Hematopoietic multipotent progenitor cell (in vitro differentiated cells): ENCODE data around the gene ARNT2. TPM values are rescaled to one million over a fixed set of nuclear protein-coding genes. Genes with fewer than 3 reads are reported as not detected.

ENCODE experiments used
- DNase-seq, 3 donors: peaks; one replicate each; pipeline ENCODE4 v3.0.0-alpha.2; 2011 to 2015; ENCODE audit warnings: low read depth in 2 of 3, low spot score in 2 of 3
- total RNA-seq: library from RNA; depleted of rRNA; stranded (reverse); fragments of >200 nt; gene quantifications from one replicate; pipeline ENCODE4 v1.2.3, GENCODE V29; 2012

Gene ARNT2
- total RNA-seq, 1 donor, result 0.54 TPM

DNA sequence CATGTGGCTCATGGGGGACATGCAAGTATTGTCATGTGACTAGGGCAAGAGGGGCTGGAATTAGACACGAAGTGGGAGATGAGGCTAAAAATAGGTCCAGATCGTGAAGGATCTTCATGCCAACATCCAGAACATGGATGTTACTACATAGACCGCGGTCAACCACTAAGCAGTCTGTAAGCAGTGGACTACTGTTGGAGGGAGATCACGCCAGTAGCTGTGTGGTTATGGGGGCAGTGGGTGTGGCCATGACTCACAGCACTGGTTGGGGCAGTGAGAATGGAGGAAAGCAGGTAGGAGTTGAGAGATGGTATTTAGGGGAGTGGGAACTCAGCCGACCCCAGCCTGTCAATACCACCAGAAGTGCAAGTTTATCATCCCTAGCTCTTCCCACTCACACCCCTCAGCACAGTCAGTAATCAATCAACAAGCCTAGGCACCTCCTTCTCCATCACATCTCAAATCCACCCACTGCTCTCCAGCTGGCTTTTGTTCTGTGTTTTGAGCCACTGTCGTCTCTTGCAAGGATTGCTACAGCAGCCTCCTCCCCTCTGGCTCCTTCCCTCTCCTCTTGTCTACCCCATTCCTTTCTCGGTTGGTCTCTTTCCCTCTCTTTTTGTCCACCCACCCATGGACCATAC, 183.8 kb downstream of the ARNT2 start:
- no peak for DNase-seq

DNA sequence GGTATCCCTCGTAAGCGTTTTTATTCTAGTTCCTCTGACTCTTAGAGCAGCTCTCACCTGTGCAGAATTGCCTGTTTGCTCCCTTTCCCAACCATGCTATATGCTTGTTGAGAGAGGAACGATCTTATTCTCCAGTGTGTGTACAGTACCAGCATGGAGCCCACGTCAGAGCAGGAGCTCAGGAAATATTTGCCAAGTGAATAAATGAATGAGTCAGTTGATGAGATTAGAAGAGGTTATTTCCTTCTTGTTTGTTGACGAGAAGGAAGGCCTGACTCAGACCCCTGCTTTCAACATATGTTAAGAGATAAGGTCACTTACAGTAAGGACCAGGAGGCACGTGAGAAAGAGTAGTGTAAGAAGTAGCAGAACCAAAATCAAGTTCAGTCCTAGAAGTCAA, 184.6 kb downstream of the ARNT2 start:
- DNase-seq, result no peak

DNA sequence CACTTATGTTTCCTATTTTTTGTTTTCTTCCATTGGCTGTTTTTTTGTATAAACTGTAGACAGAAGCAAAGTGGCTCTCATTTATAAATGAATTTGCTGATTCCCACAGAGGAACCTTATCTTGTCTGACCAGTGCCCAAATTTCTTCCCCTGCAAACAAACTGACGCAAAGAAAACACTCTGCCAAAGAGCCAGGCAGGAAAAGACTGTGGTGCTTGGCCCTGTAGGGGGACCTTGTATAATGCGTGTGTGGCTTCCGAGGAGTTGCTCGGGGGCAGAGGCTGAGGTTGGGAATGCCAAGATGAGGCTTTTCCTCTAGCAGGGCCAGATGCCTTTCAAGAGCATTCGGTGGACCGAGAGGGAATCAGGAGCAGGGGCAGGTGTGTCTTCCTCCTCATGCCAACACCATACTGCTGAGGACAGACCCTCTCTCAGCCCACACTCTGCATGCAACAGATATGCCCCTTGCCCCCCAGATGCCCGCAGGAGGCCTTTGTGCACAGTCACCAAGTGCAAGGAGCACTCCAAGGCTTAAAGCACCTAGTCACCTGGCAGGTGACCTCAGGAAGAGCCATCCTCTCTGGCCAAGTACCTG, 186.7 kb downstream of the ARNT2 start:
- DNase-seq, result peak in 1 of 3 donors; percentile 31

DNA sequence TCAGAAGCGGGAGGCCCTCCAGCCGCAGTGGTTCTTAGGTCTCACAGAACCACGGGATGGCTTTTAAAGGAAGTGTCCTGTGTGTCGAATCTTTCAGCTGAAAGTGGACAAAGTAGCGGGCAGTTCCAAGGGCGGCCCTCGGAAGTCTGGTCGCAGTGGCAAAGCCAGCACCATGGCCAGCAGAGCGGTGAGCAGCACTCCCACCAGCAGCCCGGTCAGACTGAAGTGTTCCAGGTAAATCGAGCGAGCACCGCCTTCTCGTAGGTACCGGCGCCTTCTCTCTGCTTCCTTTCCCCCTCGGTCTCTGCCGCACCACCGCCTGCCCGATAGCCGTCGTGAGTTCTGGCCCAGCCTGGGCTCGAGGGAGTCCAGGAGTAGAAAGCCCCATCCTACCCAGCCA, 187.3 kb downstream of the ARNT2 start:
- no peak for DNase-seq

DNA sequence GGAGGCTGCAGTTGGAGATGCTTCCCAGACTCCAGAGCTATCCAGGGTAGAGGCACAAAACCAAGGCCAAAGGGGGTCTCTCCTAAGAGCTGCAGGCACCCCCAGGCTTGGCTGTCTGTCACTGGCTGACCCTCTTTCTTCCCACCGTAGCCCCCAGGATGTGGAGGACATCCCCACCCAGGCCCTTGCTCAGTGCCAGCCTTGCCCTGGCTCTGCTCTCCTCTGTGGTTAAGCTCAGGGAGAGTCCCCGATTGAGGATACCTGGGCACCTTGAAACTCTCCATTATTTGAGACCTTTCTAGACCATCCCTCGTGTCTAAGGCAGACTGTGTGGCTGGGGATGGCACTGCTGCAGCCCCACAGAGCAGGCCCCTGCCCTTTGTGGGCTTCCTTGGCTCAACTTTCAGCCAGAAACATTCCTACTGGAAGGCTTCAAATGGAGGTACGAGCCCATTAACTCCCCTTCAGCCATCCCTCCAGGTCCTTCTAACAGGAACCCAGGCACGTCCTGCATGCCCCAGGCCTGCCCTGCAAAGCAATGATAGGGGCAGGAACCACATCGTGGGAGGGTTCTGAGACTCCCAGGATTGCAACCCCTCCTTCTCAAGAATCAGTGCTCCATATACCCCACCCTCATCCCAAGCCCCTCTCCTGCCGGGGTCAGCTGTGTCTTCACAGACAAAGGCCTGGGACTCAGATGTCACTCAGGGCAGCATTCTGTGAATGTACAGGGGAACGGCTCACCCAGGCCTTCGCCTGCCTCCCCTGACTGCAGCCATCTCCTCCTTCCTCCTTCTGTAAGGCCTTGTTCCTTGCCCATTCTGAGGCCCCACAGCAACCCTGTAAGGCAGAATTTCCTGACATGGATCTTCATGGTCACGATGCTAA, 188.0 kb downstream of the ARNT2 start:
- no peak for DNase-seq

DNA sequence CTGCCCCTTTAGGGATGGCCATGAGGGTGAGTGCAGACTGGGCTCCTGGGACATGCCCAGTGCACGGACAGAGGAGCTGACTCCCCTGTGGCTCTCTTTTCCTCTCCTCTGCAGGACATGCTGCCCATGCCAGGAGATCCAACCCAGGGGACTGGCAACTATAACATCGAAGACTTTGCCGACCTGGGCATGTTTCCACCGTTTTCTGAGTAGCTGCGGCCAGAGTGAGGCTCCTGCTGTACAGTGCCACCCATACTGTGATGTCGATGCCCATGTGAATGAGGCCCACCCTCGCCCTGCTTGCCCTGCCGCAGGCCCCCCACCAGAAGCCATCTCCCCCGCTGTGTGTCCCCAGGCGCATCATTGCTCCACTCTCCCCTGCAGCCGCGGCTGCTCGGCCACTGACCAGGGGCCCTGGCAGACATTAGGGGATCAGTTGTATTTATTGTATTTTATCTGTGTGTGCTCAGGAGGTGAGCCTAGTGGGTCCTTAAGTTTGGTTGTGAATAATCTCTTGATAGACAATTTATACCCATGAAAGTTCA, 189.4 kb downstream of the ARNT2 start:
- no peak for DNase-seq

DNA sequence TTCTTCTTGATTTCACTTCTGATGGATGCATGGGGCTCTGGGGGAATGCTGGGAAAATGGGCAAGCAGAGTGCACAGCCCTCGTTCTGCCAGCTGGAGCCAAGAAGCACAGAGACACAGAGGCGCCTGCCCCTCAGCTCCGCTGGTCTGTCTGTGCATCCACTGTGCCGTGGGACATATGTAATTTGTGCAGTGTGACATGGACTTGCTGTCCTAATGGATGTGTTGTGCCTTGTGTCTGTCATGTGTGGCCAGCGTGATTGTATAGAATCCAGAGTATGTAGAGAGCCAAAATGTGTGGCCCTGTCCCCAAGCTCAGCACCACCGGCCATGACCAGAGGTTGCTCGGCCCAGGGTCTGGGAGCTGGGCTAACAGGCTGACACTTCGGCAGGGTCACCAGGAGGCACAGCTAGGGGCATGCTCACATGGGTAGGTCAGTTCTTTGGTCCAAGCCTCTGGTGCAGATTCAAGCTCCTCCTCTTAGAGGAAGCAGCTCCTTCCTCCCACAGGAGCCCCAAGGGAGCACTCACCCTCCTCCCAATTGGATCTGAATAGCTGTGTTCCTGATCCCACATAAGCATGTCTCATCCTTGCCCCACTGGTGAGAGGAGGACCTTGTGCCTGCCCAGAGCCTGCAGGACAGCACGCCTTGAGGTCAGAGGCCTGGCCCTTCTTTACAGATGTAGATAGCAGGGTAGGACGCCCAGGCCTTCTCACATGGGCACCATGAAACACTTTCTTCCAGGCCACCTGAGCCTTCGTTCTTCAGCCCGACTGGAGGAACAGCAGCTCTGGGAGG, 190.1 kb downstream of the ARNT2 start:
- DNase-seq, result no peak

DNA sequence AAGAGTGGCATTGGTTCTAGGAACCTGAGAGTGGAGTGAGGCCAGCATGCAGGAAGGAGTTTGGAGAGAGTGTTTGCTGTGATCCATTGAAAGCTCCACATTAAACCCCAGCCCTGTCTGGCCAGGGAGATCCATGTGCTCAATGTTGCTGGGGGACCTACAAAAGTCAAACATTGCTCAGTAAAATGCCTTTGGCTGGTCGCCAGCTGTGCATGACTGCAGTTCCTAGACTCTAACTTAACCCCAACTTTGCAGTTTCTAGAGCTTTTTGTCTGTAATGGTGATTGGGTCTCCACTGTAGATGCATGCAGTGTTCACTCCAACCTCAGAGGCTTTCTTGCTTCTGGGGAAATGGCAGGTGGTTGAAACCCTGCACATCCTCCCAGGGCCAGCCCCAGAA, 191.2 kb downstream of the ARNT2 start:
- DNase-seq, result peak in 1 of 3 donors; percentile 37

DNA sequence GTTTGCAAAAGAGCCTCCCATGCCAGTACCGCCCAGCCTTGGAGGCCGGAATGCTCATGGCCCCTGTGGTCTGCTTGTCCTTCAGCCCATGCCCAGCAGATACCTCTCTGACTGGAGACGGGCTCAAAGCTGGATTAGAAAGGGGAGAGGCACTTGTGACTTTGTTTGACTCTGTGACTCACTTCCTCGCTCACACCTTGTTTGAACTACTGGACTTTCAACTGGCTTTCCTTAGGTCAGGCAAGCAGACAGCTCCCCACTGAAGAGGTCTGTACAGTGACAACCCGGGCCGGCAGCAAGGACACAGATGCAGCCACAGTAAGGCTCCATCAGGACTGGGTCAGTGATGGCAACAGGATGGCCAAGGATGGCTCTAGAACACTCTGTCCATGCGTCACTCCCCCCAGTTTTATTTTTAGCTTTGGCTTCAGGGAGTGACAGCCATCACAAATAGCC, 192.4 kb downstream of the ARNT2 start:
- DNase-seq, result no peak

DNA sequence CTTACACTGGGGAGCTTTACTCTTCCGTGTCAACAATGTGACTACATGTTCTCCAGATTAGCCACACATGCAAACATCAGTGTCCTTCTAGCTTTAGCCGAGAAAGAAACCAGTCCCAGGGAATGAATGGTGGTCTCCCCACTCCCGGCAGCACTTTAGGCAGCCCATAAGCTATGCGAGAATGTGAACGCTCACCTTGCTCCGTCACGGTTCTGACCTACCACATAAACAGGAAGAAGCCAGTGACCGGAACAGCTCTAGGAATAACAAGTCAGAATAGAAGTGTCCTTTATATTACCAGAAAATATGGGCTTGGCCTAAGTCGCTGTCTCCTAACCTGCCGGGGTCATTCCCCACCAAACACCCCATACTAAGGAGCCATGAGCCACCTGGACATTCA, 192.9 kb downstream of the ARNT2 start:
- no peak for DNase-seq

DNA sequence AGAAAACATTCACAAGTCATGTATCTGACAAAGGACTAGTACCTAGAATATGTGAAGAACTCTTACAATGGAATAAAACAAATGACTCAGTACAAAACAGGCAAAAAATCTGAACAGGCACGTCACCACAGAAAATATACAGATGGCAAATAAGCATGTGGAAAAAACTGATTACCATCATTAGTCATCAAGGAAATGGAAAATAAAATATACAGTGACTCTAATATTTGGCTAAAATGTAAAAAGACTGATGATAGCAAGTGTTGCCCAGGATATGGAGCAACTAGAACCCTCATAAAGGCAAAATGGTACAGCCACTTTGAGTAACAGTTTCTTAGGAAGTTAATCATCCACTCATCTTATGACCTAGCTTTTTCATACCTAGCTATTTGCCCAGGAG, 195.2 kb downstream of the ARNT2 start:
- no peak for DNase-seq

DNA sequence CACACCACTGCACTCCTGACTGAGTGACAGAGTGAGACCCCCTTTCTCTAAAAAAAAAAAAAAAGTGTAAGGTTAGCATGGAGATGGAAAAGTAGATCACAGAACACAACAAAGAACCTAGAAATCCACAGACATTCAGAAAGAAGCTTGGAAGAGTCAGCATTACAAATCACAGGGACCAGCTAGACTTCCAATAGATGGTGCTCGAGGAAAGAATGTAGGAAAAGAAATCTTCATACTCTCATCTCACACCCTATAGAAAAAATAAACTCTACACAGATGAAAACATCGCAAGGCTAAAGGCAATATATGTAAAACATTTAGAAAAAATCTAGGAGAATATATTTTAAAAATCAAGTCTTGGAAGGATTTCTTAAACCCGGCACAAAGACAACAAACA, 196.4 kb downstream of the ARNT2 start:
- DNase-seq, result no peak

DNA sequence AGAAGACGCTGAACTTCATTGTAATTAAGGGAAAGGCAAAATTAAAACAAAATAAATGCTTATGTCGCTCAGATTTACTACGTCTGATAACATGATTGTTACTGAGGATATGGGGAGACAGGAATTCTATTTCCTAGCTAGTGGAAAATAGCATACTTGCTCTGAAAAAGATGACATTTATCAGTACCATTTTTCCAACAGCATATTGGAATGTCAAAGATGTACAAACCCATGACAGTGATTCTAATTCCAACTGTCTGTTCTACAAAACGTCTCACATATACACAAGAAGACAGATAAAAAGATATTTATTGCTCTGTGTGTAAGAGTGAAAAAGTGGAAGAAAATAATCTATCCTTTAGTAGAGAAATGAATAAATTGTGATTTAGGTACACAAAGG, 197.1 kb downstream of the ARNT2 start:
- DNase-seq, result no peak

DNA sequence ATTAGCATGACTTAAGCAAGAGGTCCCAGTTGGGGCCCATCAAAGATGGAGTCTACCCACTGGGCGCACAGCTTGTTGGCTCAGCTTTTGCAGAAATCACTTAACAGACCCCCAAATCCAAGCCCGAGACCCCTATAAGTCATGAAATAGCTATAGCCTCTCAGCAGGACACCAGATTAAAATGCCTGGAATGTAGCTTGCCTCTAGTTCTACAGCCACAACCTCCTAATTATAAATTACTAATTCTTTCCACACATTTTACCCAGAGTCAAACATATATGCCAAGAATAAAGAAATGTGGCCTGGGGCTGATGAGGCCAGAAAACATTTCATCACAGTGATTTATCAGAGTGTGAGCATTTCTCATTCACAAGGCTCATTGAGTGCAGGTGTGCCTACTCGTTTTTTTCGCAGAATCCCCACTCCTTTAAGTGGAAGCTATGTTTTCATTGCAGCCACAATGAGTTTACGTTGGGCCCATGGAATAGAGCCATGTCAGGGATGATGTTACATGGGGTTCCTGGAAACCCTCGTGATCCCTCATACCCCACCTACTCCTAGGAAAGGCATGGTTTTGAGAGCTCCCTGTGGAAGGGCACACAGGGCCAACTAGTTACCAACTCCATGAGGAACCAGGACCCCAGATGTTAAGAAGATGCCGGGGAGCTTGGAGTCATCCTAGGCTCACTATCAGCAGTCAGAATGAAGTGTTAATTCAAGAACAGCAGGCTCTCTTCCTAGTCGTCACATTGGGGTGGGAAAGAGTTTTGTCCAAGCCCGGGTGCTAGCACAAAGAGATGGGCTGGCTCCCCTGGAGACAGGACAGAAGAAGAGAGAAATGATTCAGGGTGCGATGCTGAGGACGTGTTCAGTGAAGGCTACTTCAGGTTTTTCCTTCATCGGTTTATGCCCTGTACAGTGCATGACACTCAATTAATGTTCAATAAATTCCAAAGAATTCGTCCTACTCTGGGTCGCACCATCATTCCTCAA, 200.7 kb downstream of the ARNT2 start:
- DNase-seq, result no peak

DNA sequence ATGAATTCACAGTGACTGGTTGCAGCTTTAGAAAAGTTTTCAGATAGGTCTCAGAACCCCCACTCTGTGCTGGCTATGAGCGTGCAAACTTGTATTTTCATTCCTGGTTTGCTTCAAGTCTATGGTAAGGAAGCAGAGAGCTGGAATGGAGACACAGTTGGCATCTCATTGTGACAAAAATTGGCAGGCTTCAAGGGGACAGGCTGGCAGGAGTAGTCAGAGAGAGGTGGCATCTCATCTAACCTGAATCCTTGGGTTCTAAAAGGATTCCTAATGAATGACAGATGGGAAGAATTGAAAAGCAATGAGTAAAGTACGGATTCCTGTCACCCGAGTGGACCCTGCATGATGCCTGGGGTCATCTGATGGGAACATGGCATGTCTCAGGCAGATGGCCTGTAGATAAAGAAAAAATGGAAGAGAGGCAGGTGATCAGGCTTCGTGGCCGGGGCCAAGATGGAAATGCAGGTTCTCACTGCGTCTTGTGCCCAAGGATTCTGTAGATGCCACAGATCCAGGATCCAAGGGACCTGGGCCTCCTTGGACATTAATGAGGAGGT, 201.5 kb downstream of the ARNT2 start:
- DNase-seq, result no peak

DNA sequence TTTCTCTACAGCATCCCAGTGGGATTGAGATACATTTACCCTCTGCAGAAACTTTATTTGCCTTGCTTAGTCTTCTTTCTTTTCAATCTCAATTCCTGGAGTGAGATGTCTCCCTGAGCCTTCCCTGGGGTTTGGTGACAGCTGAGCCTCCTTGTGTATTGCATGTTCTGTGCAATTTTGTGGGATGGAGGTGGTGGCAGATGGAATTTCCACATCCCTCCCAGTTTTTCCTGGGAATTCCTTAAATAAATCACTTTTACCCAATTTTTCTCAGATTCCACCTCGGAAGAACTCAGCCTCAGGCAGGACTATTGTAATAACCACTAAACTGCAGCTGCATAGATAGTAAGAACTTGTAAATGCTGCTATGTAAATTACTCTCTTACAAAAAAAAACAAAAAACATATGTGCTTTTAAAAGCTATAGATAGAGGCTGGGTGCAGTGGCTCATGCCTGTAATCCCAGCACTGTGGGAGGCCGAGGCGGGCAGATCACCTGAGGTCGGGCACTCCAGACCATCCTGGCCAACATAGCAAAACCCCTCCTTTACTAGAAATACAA, 202.4 kb downstream of the ARNT2 start:
- no peak for DNase-seq

DNA sequence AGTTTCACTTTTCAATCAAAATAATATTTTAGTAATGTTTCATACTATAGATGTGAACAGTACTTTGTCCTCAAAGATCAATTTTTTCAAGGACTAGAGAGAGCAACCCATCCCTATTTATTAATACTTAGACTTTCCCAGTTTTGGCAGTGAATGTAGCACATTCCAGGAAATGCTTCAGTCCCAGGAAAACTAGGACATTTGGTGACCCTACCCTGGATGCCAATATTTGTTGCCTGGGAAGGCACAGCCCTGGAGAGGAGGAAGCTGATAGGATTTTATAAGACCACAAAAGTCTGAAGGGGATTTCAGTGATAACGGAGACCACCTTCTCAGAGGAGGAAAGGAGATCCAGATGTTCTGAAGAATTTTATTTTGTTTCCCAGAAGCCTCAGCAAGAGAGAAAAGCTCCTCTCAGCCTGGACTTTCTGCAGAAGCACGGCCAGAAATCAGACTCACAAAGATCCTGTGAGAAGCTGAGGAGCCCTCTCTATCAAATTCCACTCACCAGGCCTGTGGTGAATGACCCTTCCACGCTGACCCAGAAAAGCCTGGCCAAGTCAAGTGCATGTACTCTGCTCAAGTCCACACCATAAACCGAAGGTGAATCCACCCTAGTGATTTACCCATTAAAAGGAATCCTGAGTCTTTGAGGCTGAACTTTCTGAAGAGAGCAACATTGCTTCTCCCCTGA, 203.3 kb downstream of the ARNT2 start:
- no peak for DNase-seq

DNA sequence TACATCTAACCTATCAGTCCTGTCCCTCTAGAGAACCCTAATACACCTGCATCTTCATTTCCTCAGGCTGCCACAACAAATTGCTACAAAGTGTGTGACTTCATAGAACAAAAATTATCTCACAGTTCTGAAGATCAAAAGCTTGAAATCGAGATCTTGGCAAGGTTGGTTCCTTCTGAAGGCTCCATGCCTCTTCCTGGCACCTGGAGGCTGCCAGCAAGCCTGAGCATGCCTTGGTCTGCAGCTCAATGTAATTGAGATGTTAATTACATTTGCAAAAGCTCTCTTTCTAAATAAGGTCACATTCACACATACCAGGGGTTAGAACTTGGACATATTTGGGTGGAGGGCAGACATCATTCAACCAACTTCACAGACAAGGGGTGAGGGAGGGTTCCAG, 204.5 kb downstream of the ARNT2 start:
- DNase-seq, result no peak
